DMS79 treated with DMSO at 0.1 percent for 48 hours (cell line): ENCODE measurements around the gene BET1L.
"Not testable (repeated sequence)": the region's sequence is repeated elsewhere in the genome, so short reads cannot be mapped to it uniquely, and the experiment has no call there.

Experiments used
- DNase-seq: peaks from one replicate; lab custom pipeline; 2025; lab: John Stamatoyannopoulos, UW

BET1L gene

GRCh38 chr11:207208-207862 is at the start of gene BET1L, which contains the start of gene RIC8A:
Gene BET1L (minus strand): TSS chr11:207399. CDS start chr11:207321, 78 bp downstream.
Gene RIC8A (plus strand): TSS chr11:207708. CDS start chr11:208855, 1,147 bp downstream.
- peak; percentile 67 for DNase-seq

GRCh38 chr11:255816-256215 is 48.6 kb upstream of the BET1L start:
- DNase-seq: no peak

- no peak for DNase-seq
These were observed 48.0 kb upstream of the BET1L start for GRCh38 chr11:255176-255575.

GRCh38 chr11:253886-254270 is 46.7 kb upstream of the BET1L start:
- no peak for DNase-seq

DNA sequence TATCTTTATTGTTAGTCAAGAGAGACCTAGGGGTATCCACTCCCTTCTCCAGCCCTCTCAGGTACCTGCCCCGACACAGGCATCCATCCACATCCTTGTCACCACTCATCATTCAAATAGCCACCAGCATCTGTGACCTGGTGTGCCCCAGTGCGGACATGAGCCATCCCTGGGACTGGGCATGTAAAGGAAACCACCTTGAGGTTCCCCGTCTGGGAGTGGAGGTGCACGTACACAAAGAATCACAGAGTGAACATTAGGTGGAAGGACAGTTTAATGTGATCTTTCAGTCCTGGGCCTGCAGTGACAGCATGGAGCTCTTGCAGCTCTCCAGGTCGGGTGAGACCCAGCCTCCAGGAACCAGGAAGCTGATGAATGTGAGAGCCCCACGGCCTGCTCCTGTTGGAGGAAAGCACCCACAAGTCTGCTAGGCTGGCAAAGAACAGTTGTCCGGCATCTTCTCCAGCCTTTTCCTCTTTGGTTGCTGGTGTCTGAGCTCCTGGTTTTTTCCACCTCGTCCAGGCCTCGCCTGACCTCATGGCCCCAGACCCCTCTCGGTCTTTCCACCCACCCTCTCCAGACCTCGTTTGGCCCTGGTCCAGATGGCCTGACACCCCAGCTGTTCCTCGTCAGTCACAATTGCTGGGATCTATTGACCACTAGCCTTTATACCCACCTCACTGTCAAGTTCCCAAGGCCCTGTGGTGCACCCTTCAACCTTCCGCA is 46.1 kb upstream of the BET1L start:
- DNase-seq: no peak

DNA sequence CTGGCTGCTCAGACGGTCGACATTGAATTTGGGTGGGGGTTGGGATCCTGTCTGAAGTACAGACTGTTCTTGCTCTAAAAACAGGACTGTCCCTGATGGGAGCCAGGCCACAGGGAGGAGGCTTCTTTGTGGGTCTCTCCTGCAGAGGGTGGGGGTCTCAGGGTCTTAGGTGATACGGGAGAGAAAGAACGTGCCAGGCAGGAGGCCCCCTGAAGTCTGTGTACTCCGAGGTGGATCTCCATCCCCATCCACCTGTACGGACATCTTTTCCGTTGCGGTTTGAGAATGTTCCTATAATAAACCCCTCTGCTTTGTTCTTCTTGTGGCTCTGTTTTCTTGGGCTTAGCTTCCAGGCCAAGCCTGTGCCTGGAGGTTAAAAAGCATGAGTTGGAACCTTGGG is 45.5 kb upstream of the BET1L start:
- no peak for DNase-seq

DNA sequence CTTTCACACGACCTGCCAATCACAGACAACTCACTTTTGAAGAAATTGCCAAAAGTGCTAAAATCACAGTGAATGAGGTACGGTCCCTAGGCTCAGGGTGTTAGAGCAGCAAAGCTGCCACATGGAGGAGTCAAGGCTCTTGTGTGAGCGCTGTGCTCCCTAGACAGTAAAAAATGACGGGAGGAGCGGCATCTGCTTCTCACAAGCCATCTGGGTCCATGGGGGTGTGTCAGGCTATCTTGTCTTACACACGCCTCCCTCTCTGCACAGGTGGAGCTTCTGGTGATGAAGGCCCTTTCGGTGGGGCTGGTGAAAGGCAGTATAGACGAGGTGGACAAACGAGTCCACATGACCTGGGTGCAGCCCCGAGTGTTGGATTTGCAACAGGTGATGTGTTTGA is 44.4 kb upstream of the BET1L start:
- no peak for DNase-seq

DNA sequence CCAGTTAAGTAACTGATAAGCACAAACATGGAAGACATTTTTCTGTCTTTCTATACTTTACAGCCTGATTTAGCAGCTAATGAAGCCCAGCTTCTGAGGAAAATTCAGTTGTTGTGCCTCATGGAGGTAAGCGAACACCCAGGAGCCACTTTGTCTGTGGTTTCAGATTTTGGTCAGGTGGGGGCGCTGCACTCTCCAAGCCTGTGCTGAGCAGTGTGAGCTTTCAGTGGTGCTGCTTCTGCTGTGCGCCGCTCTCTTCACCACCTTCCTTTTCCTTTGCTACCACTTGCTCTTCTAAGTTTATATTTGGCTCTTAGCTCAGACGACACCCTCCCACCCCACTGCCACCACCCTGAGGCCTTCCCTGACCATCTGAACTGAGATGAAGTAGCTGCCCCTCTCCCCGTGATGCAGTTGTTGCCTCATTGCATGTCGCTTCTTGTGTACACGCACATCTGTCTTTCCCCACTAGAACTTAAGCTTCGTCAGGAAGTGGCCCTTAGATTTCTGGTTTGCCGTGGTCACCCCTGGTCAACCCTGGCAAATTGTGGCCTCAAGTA is 43.6 kb upstream of the BET1L start:
- no peak for DNase-seq

GRCh38 chr11:250274-250673 is 43.1 kb upstream of the BET1L start:
- no peak for DNase-seq

DNA sequence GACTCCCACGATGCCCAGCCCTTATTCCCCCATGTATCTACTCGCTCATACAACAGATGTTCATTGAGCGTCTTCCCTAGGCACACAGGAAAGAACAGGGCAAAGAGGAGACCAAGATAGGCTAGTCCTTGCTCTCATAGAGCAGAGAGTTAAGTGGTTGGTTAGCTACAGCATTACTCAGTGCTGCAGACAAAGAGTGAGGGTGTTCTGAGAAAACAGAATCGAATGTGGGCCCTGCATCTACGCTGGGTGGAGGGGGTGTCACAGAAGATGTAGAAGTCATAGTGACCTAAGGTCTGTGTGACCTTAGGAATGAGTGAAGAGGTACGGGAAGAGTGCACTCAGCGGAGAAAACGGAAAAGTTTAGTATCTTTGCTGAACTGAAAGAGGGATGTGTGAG is 41.9 kb upstream of the BET1L start:
- no peak for DNase-seq

- DNase-seq: no peak
These were observed 37.2 kb upstream of the BET1L start for GRCh38 chr11:244376-244775.

- no peak for DNase-seq
These were observed 34.4 kb upstream of the BET1L start for GRCh38 chr11:241634-242033.

DNA sequence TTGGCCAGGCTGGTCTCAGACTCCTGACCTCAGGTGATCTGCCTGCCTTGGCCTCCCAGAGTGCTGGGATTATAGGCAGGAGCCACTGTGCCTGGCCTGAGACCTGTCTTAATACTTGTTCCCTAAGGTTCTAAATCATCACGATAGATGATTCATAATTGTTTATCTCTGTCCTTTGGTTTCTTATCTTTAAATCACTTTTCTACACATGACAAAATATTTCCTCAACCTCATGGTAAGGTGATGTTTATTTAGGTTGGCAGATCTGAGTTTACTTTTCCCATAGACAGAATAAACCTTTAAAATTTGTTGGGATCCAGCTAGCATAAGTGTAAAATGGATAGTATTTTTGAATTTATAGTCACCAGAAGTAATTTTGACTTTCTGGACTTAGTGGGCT is 33.1 kb upstream of the BET1L start:
- DNase-seq: no peak

GRCh38 chr11:238346-238745 is 31.1 kb upstream of the BET1L start:
- DNase-seq: not testable (repeated sequence)

- peak; percentile 17 for DNase-seq
These were observed 29.9 kb upstream of the BET1L start, which contains the start of gene PSMD13 for GRCh38 chr11:236774-237767. Gene PSMD13 (plus strand): TSS chr11:236976. CDS start chr11:237050, 74 bp downstream.

GRCh38 chr11:235997-236773 is 29.0 kb upstream of the BET1L start, which contains the start of gene SIRT3:
Gene SIRT3 (minus strand): TSS chr11:236342. CDS start chr11:236328, 14 bp downstream.
- DNase-seq: peak; percentile 29

DNA sequence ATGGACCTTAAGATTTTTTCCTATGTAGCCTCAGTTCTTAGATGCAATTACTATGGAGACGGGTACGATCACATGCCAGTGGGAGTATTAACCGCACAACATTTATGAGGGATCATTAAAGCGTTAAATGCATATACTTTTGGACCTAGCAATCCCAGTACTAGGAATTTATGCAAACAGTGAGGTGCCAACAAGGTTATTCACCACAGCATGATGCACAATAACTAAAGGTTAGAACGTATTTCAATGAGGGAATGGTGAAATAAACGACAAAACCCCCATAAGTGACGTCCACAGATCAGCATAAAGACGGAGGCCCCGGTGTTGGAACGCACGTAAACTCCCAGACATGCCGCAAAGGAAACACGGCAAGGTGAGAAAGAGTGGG is 28.4 kb upstream of the BET1L start:
- no peak for DNase-seq

GRCh38 chr11:235180-235579 is 28.0 kb upstream of the BET1L start:
- DNase-seq: no peak

DNA sequence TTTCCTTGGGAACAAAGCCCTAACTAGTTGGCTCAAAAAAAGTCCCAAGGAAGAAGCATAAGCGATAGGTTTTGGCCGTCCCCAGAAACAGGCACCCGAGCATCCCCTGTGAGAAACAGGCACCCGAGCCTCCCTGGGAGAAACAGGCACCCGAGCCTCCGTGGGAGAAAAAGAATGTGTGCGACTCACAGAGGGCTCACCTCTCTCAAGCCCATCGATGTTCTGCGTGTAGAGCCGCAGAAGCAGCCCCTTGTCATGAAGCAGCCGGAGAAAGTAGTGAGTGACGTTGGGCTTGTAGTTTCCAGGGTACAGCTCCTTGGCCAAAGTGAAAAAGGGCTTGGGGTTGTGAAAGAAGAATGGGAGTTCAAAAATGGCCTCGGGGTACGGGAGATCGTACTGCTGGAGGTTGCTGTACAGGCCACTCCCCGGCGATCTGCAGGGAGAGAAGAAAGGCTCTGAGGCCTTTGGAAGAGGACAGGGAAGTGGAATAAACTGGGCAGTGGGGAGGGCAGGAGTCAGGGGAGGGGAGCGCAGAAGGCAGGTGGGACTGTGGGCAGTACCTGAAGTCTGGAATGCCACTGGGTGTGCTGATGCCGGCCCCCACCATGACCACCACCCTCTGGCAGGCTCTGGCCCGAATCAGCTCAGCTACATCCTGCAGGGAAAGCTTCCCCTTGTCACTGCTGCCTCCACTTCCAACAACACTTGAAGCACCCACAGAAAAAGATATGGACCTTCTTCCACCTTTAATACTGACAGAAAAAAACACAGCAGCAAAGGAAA is 25.8 kb upstream of the BET1L start:
- DNase-seq: no peak

GRCh38 chr11:230431-230830 is 23.2 kb upstream of the BET1L start:
- no peak for DNase-seq
